ENCODE data around the gene CLK2. TPM values are rescaled to one million over a fixed set of nuclear protein-coding genes. Genes with fewer than 3 reads are reported as not detected.

Gene CLK2
- total and polyA plus RNA-seq, 4 donors: 8.3 to 28.2 (median 14.8) TPM

GRCh38 chr1:155295942-155296267, 22.6 kb upstream of the CLK2 start:
- DNase-seq (ENCODE audit: low spot score): no peak
- Histone ChIP-seq H3K36me3 (ENCODE audit: control insufficient read depth in 4 of 4, insufficient read depth in 3 of 4, low read depth in 1 of 4, low read length in 3 of 4) (peaks cover 0 to 42% (median 25%) of the 10 kb centered on the region in 4 donors), H3K27me3 (ENCODE audit: control insufficient read depth in 4 of 4, insufficient read depth in 4 of 4, low read length in 3 of 4) (no peaks in the 10 kb centered on the region), H3K9me3 (ENCODE audit: control insufficient read depth in 4 of 4, low read length in 3 of 4) (no peaks in the 10 kb centered on the region), H3K9ac (ENCODE audit: low read depth in 1 of 2, low read length in 2 of 2) (no peak overlapping the region), H3K4me1 (ENCODE audit: control insufficient read depth in 4 of 4, insufficient read depth in 4 of 4, low read length in 3 of 4) (peaks cover 0 to 22% (median 9%) of the 10 kb centered on the region in 4 donors), H3K4me3 (ENCODE audit: low read depth in 1 of 3, low read length in 3 of 3) (no peak overlapping the region), H3K27ac (ENCODE audit: low read depth in 1 of 2, low read length in 2 of 2) (no peak overlapping the region)
- TF ChIP-seq FOXA2 (IDR thresholded peaks at IDR 0.05): no peak
- TF ChIP-seq, protein P1, sequence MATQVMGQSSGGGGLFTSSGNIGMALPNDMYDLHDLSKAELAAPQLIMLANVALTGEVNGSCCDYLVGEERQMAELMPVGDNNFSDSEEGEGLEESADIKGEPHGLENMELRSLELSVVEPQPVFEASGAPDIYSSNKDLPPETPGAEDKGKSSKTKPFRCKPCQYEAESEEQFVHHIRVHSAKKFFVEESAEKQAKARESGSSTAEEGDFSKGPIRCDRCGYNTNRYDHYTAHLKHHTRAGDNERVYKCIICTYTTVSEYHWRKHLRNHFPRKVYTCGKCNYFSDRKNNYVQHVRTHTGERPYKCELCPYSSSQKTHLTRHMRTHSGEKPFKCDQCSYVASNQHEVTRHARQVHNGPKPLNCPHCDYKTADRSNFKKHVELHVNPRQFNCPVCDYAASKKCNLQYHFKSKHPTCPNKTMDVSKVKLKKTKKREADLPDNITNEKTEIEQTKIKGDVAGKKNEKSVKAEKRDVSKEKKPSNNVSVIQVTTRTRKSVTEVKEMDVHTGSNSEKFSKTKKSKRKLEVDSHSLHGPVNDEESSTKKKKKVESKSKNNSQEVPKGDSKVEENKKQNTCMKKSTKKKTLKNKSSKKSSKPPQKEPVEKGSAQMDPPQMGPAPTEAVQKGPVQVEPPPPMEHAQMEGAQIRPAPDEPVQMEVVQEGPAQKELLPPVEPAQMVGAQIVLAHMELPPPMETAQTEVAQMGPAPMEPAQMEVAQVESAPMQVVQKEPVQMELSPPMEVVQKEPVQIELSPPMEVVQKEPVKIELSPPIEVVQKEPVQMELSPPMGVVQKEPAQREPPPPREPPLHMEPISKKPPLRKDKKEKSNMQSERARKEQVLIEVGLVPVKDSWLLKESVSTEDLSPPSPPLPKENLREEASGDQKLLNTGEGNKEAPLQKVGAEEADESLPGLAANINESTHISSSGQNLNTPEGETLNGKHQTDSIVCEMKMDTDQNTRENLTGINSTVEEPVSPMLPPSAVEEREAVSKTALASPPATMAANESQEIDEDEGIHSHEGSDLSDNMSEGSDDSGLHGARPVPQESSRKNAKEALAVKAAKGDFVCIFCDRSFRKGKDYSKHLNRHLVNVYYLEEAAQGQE (IDR thresholded peaks at IDR 0.05): no peak
- TF ChIP-seq MAX (IDR thresholded peaks at IDR 0.05): no peak
- no peak for TF ChIP-seq ATF3 (IDR thresholded peaks at IDR 0.05)
- TF ChIP-seq YY1 (IDR thresholded peaks at IDR 0.05): no peak
- TF ChIP-seq NR2F2 (IDR thresholded peaks at IDR 0.05): no peak
- TF ChIP-seq, protein P2, sequence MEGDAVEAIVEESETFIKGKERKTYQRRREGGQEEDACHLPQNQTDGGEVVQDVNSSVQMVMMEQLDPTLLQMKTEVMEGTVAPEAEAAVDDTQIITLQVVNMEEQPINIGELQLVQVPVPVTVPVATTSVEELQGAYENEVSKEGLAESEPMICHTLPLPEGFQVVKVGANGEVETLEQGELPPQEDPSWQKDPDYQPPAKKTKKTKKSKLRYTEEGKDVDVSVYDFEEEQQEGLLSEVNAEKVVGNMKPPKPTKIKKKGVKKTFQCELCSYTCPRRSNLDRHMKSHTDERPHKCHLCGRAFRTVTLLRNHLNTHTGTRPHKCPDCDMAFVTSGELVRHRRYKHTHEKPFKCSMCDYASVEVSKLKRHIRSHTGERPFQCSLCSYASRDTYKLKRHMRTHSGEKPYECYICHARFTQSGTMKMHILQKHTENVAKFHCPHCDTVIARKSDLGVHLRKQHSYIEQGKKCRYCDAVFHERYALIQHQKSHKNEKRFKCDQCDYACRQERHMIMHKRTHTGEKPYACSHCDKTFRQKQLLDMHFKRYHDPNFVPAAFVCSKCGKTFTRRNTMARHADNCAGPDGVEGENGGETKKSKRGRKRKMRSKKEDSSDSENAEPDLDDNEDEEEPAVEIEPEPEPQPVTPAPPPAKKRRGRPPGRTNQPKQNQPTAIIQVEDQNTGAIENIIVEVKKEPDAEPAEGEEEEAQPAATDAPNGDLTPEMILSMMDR (IDR thresholded peaks at IDR 0.05; ENCODE audit: low read depth, low read length, missing input control): no peak
- no peak for TF ChIP-seq HNF4A (conservative IDR thresholded peaks at IDR 0.05)
- TF ChIP-seq FOXA1 (IDR thresholded peaks at IDR 0.05): no peak
- TF ChIP-seq HNF4G (IDR thresholded peaks at IDR 0.05): no peak
- no peak for TF ChIP-seq RAD21 (IDR thresholded peaks at IDR 0.05)
- WGBS: 94% methylated on average over 7 of the region's 7 CpGs

GRCh38 chr1:155295183-155295941, 22.1 kb upstream of the CLK2 start:
- no peak for DNase-seq (ENCODE audit: low spot score)
- no peaks in the 10 kb centered on the region for H3K9me3 ChIP-seq (ENCODE audit: control insufficient read depth in 4 of 4, low read length in 3 of 4)
- no peak overlapping the region for H3K9ac ChIP-seq (ENCODE audit: low read depth in 1 of 2, low read length in 2 of 2)
- no peak overlapping the region for H3K4me3 ChIP-seq (ENCODE audit: low read depth in 1 of 3, low read length in 3 of 3)
- peaks cover 0 to 45% (median 25%) of the 10 kb centered on the region in 4 donors for H3K36me3 ChIP-seq (ENCODE audit: control insufficient read depth in 4 of 4, insufficient read depth in 3 of 4, low read depth in 1 of 4, low read length in 3 of 4)
- H3K27ac ChIP-seq (ENCODE audit: low read depth in 1 of 2, low read length in 2 of 2): no peak overlapping the region
- no peaks in the 10 kb centered on the region for H3K27me3 ChIP-seq (ENCODE audit: control insufficient read depth in 4 of 4, insufficient read depth in 4 of 4, low read length in 3 of 4)
- TF ChIP-seq HNF4G (IDR thresholded peaks at IDR 0.05): no peak
- TF ChIP-seq TAF1 (conservative IDR thresholded peaks at IDR 0.05): no peak
- 62% methylated on average over 47 of the region's 47 CpGs for WGBS
- H3K4me1 ChIP-seq (ENCODE audit: control insufficient read depth in 4 of 4, insufficient read depth in 4 of 4, low read length in 3 of 4): peaks cover 0 to 21% (median 8%) of the 10 kb centered on the region in 4 donors
